ENCODE data around the gene ARHGAP15. TPM values are rescaled to one million over a fixed set of nuclear protein-coding genes. Genes with fewer than 3 reads are reported as not detected.

The ARHGAP15 gene
- total RNA-seq, 1 donor from 2014 or later = 32.2 TPM

GRCh38 chr2:143171817-143172216, 42.6 kb downstream of the ARHGAP15 start:
- DNase-seq = peak; percentile 36

- DNase-seq = no peak
These were observed 46.2 kb downstream of the ARHGAP15 start for GRCh38 chr2:143175438-143175837.

GRCh38 chr2:143176606-143177005, 47.4 kb downstream of the ARHGAP15 start:
- no peak for DNase-seq

- DNase-seq = no peak
These were observed 48.0 kb downstream of the ARHGAP15 start for GRCh38 chr2:143177096-143177786.

GRCh38 chr2:143181494-143181893, 52.3 kb downstream of the ARHGAP15 start:
- DNase-seq = no peak

GRCh38 chr2:143182649-143183048, 53.4 kb downstream of the ARHGAP15 start:
- DNase-seq = no peak

- no peak for DNase-seq
These were observed 54.7 kb downstream of the ARHGAP15 start for GRCh38 chr2:143183804-143184463.

GRCh38 chr2:143186876-143187275, 57.7 kb downstream of the ARHGAP15 start:
- no peak for DNase-seq

GRCh38 chr2:143190431-143190830, 61.2 kb downstream of the ARHGAP15 start:
- no peak for DNase-seq

- peak; percentile 46 for DNase-seq
These were observed 62.9 kb downstream of the ARHGAP15 start for GRCh38 chr2:143192106-143192505.

- DNase-seq = peak; percentile 46
These were observed 63.5 kb downstream of the ARHGAP15 start for GRCh38 chr2:143192716-143193115.

- DNase-seq = peak; percentile 88
These were observed 63.9 kb downstream of the ARHGAP15 start for GRCh38 chr2:143193121-143193520.

GRCh38 chr2:143195511-143195910, 66.3 kb downstream of the ARHGAP15 start:
- no peak for DNase-seq

- no peak for DNase-seq
These were observed 74.8 kb downstream of the ARHGAP15 start for GRCh38 chr2:143204062-143204461.

- no peak for DNase-seq
These were observed 76.0 kb downstream of the ARHGAP15 start for GRCh38 chr2:143205106-143205764.

GRCh38 chr2:143209570-143210445, 80.6 kb downstream of the ARHGAP15 start:
- no peak for DNase-seq

- DNase-seq = no peak
These were observed 81.2 kb downstream of the ARHGAP15 start for GRCh38 chr2:143210446-143210819.

GRCh38 chr2:143217512-143218115, 88.4 kb downstream of the ARHGAP15 start:
- DNase-seq = no peak

- no peak for DNase-seq
These were observed 89.4 kb downstream of the ARHGAP15 start for GRCh38 chr2:143218621-143219020.

GRCh38 chr2:143219266-143219665, 90.0 kb downstream of the ARHGAP15 start:
- DNase-seq = no peak

- no peak for DNase-seq
These were observed 94.3 kb downstream of the ARHGAP15 start for GRCh38 chr2:143223556-143223955.

- DNase-seq = no peak
These were observed 96.7 kb downstream of the ARHGAP15 start for GRCh38 chr2:143225931-143226330.
